Measurements from ENCODE around the gene TSKU.

The TSKU gene

DNA sequence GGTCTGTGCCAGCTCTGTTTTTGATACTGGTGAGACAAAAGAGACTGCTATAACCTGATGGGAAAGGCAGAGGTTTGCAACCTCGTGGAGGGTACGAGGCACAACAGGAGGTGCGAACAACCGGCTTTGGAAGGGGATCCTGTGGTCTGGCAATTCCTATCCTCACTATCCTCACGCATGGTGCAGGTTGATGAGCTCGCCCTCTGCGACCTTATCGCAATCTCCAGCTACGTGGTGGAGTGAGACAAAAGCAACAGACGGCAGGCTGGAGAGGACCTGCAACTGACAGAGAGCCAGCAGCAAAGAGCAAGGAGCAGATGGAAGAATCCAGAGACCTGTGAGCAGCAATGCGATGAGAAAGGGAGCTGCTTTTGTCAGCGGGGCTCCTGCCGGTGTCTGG is 47.3 kb upstream of the TSKU start:
- H3K27ac ChIP-seq (replicated peaks), result no peak overlapping the region
- no peak for DNase-seq (ENCODE audit: low read depth in 1 of 2, low spot score in 1 of 2)
- TF ChIP-seq REST (IDR thresholded peaks at IDR 0.05; ENCODE audit: insufficient replicate concordance, low read depth) (no peak), SPI1 (IDR thresholded peaks at IDR 0.05; ENCODE audit: borderline replicate concordance, low read depth) (no peak), CTCF (IDR thresholded peaks at IDR 0.05; ENCODE audit: insufficient read depth, low read length) (no peak), GABPA (IDR thresholded peaks at IDR 0.05; ENCODE audit: low read depth) (no peak), POLR2AphosphoS5 (IDR thresholded peaks at IDR 0.05; ENCODE audit: low read depth) (no peak)
- peaks cover 5% of the 10 kb centered on the region for H3K27me3 ChIP-seq (ENCODE audit: insufficient read depth, poor library complexity, severe bottlenecking)
- no peak overlapping the region for H3K4me3 ChIP-seq (replicated peaks; ENCODE audit: insufficient read depth, low read length)

- Histone ChIP-seq H3K4me3 (replicated peaks; ENCODE audit: insufficient read depth, low read length) (no peak overlapping the region), H3K27me3 (ENCODE audit: insufficient read depth, poor library complexity, severe bottlenecking) (peaks cover 7% of the 10 kb centered on the region), H3K27ac (replicated peaks) (no peak overlapping the region)
- DNase-seq (ENCODE audit: low read depth in 1 of 2, low spot score in 1 of 2), result no peak
- TF ChIP-seq GABPA (IDR thresholded peaks at IDR 0.05; ENCODE audit: low read depth) (no peak), POLR2AphosphoS5 (IDR thresholded peaks at IDR 0.05; ENCODE audit: low read depth) (no peak), REST (IDR thresholded peaks at IDR 0.05; ENCODE audit: insufficient replicate concordance, low read depth) (no peak), SPI1 (IDR thresholded peaks at IDR 0.05; ENCODE audit: borderline replicate concordance, low read depth) (no peak), CTCF (IDR thresholded peaks at IDR 0.05; ENCODE audit: insufficient read depth, low read length) (no peak)
Measured at GRCh38 chr11:76736266-76736665, 46.9 kb upstream of the TSKU start.

DNA sequence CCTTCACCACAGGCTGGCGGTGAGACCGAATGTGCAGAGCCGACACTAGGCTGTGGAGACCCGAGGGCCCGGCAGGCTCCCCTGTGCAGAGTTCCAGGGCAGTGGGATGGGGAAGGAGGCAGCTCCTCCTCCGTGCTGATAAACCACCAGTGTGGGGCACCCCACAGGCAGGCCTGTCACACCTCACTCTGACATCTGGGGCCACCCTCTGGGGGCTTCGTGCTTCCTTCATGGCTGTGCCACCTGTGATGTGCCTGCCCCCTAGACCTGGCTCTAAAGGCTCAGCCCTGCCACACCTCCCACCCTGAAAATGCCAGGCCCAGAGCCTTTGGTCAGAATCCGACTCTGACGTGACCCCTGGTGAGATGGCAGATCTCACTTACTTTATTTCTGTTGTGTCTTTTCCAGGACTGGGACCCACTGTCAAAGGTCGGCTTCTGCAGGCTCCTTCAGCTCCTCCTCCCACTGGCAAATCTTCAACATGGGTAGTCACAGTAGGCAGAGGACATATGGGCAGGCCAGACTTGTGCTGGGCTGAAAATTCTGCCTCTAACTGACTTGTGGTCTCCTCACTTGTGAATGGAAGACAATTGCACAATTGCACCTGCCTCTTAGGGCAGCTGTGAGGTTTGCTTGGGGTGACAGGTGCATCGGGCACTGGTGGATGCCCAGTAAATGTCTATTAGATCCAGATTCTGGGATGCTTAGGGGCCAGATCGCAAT is 46.2 kb upstream of the TSKU start:
- Histone ChIP-seq H3K27me3 (ENCODE audit: insufficient read depth, poor library complexity, severe bottlenecking) (peaks cover 7% of the 10 kb centered on the region), H3K4me3 (replicated peaks; ENCODE audit: insufficient read depth, low read length) (no peak overlapping the region), H3K27ac (replicated peaks) (no peak overlapping the region)
- DNase-seq (ENCODE audit: low read depth in 1 of 2, low spot score in 1 of 2), result no peak
- TF ChIP-seq GABPA (IDR thresholded peaks at IDR 0.05; ENCODE audit: low read depth) (no peak), POLR2AphosphoS5 (IDR thresholded peaks at IDR 0.05; ENCODE audit: low read depth) (no peak), CTCF (IDR thresholded peaks at IDR 0.05; ENCODE audit: insufficient read depth, low read length) (no peak), SPI1 (IDR thresholded peaks at IDR 0.05; ENCODE audit: borderline replicate concordance, low read depth) (no peak), REST (IDR thresholded peaks at IDR 0.05; ENCODE audit: insufficient replicate concordance, low read depth) (no peak)
